GM19043 (cell line): ENCODE results near the gene LAMA1.
"Not testable (repeated sequence)": the region's sequence is repeated elsewhere in the genome, so short reads cannot be mapped to it uniquely, and the experiment has no call there.

Experiments
- ATAC-seq: cut with Tn5 transposase; IDR thresholded peaks from one replicate; pipeline ENCODE4 v1.9.1; 2021; ENCODE audit warnings: low read depth; ENCODE audit not compliant: unreplicated experiment

LAMA1 gene, protein sequence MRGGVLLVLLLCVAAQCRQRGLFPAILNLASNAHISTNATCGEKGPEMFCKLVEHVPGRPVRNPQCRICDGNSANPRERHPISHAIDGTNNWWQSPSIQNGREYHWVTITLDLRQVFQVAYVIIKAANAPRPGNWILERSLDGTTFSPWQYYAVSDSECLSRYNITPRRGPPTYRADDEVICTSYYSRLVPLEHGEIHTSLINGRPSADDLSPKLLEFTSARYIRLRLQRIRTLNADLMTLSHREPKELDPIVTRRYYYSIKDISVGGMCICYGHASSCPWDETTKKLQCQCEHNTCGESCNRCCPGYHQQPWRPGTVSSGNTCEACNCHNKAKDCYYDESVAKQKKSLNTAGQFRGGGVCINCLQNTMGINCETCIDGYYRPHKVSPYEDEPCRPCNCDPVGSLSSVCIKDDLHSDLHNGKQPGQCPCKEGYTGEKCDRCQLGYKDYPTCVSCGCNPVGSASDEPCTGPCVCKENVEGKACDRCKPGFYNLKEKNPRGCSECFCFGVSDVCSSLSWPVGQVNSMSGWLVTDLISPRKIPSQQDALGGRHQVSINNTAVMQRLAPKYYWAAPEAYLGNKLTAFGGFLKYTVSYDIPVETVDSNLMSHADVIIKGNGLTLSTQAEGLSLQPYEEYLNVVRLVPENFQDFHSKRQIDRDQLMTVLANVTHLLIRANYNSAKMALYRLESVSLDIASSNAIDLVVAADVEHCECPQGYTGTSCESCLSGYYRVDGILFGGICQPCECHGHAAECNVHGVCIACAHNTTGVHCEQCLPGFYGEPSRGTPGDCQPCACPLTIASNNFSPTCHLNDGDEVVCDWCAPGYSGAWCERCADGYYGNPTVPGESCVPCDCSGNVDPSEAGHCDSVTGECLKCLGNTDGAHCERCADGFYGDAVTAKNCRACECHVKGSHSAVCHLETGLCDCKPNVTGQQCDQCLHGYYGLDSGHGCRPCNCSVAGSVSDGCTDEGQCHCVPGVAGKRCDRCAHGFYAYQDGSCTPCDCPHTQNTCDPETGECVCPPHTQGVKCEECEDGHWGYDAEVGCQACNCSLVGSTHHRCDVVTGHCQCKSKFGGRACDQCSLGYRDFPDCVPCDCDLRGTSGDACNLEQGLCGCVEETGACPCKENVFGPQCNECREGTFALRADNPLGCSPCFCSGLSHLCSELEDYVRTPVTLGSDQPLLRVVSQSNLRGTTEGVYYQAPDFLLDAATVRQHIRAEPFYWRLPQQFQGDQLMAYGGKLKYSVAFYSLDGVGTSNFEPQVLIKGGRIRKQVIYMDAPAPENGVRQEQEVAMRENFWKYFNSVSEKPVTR (N-terminal part only)

GRCh38 chr18:7117390-7118355 lies at the start of gene LAMA1:
Gene LAMA1, minus strand, starts transcription at chr18:7117797. Its CDS starts 77 bp downstream, at chr18:7117720.
- ATAC-seq: no peak

GRCh38 chr18:7165846-7166393 lies 48.3 kb upstream of the LAMA1 start:
- ATAC-seq: no peak

GRCh38 chr18:7164323-7165004 lies 46.9 kb upstream of the LAMA1 start:
- no peak for ATAC-seq

- ATAC-seq: no peak
These were observed 40.6 kb upstream of the LAMA1 start for GRCh38 chr18:7158216-7158615.

GRCh38 chr18:7157760-7158159 lies 40.2 kb upstream of the LAMA1 start:
- ATAC-seq: no peak

GRCh38 chr18:7155887-7156286 lies 38.3 kb upstream of the LAMA1 start:
- ATAC-seq: no peak

- no peak for ATAC-seq
These were observed 37.5 kb upstream of the LAMA1 start for GRCh38 chr18:7155092-7155491.

DNA sequence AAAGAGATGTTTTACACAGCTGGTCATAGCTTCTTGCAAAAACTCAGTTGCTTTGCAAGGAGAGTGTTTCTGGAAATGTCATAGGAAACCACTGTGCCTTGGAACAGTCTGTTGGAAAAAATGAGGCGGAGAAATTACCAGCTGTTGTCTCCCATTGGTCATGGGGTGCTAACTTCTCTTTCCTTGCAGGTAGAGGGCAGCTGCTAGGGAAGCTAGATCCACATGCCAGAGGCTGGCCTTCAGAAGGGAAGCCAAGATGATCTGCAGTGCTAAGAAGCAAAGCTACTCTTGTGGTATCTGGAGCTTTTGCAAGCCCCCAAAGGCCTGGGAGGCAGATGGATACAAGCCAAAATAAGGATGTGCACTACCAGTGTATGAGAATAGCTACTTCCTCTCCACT lies 34.8 kb upstream of the LAMA1 start:
- ATAC-seq: no peak

GRCh38 chr18:7147399-7147798 lies 29.8 kb upstream of the LAMA1 start:
- ATAC-seq: no peak

DNA sequence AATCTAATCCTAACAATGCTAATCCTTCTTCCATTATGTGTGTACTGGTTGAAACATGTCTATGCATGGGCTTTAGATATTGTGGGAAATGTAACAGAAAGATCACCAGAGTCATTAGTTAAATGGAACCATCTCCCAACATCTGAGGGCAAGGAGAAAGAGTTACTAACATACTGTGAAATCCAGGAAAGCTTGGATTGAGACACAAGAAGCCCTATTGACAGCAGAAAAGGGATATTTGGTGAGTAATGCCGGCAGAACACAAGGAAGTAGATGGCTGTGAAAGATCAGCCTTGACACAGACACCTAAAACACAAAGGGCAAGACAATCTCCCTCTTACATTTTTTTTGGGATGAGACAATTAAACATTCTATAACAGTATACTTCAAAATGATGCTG lies 28.5 kb upstream of the LAMA1 start:
- ATAC-seq: no peak

DNA sequence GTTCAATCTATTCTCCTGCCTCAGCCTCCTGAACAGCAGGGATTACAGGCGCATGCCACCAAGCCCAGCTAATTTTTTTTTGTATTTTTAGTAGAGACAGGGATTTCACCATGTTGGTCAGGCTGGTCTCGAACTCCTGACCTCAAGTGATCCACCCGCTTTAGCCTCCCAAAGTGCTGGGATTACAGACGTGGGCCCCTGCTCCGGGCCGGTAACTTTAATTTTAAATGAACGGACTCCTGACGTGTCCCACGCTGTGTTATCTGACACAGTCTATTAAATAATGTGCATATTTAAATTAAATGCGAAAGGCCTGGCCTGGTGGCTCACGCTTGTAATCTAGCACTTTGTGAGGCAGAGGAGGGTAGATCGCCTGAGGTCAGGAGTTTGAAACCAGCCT lies 27.3 kb upstream of the LAMA1 start:
- ATAC-seq: not testable (repeated sequence)

- no peak for ATAC-seq
These were observed 23.7 kb upstream of the LAMA1 start for GRCh38 chr18:7141287-7141686.

DNA sequence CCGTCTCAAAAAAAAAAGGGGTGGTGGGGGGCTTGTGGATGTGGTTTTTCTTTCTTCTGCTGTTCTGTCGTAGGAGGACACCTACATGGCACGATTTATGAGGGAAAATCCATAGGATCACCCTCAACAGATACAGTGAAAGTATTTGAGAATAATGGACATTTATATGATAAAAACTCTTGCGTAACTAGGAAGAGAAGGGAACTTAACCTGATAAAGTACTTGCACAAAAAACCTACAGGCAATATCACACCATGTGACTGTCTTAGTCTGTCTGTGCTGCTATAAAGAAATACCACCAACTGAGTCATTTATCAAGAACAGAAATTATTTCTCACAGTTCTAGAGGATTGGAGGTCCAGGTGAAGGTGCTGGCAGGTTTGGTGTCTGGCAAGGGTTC lies 21.8 kb upstream of the LAMA1 start:
- no peak for ATAC-seq

DNA sequence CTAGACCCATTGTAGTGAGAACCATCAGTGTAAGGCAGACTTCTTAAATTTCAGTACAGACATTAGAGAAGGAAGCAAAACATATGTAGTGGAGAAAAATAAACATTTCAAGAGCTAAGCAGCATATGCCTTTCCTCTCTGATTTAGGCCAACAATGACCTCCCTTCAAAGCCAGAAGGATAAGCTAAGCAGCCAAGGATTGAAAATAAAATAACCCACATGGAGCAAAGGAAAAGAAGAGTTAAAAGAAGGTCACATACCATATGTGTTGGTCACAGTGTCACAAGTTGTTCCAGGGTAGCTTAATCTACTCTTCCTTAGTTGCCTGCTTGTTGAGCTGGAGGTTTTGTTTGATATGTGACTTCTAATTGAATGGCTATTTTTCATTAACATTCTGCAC lies 15.6 kb upstream of the LAMA1 start:
- ATAC-seq: no peak

DNA sequence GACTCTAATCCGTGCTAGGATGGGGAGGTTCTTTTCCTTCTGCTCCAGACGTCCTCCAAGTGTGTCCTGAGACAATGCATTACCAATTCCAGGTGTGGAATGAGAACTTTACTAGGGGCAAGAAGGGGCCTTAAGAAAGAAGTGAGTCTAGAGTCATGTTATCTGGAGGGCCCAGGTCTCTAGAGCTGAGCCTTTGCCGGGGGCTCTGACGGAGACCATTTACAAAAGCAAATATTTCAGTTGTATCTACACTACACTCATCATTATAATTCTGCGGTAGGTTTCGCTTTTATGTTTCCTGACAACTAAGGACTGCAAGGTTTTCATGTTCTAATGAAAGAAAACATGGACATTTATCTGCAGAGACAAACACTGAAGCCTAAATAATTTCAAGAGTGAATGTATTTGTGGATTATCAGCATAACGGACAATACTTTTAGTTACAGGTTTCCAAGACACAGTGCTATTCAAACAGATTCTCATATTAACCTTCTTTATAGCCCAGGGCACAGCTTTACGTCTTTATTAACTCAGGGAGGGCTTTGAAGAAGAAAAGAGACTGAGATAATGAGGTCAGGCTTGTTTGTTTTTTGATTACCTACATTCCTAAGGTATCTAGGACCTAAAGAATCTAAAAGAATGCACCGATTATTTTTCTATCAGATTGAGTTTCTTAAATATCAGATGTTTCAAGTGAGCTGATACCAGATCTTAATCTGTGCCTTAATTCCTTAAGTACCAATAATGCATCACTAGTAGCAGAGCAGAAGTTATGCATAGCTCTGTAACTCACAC lies 15.0 kb upstream of the LAMA1 start:
- ATAC-seq: no peak

DNA sequence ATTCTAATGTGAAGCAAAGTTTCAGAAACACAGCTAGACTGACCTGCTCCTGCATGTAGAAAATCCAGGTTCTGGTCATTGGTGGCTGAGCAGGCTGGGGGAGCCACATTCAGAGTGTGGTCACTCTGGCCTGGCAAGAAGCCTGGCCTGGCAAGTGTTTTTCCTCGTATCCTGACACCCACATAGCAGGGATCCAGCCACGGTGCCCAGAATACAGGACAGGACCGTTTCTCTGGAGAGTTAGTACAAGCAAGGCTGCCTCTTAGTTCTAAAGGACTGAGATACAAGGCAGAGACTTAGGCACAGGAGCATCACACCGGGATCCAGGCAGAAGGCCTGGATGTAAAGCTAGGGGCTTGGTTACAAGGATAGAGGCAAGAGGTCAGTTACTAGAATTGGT lies 4.8 kb upstream of the LAMA1 start:
- ATAC-seq: no peak

DNA sequence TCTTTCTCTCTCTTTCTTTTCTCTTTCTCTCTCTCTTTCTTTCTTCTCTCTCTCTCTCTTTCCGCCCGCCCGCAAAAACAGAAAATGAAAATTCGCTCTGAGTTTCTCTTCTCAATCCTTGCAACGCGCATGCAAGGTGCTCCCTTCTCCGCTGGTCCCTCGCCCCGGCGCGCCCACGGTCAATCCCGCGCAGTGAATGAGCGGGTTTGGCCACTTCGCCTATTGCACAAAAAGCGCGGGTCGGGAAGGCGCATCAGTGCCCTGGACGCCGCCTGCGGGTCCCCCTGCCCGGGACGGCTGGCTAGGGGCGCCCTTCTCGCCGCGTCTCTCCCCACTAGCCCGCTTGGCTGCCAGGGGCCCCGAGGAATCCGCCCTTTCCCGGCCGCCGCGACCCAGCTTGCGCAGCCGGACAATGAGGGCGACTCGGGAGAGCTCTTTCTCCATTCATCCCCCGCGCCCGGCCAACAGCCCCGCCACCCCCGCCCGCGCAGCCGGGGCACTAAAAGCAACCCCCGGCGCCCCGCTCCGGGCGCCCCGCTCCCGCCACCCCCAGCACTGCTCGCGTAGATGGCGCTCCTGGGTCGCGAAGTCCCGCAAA lies 706 bp downstream of the LAMA1 start:
- no peak for ATAC-seq
